Glomerular endothelial cell (primary cell): ENCODE data around the gene MAP3K4. TPM values are rescaled to one million over a fixed set of nuclear protein-coding genes. Genes with fewer than 3 reads are reported as not detected.
"Not testable (repeated sequence)": the region's sequence is repeated elsewhere in the genome, so short reads cannot be mapped to it uniquely, and the experiment has no call there.

Experiments
- DNase-seq: peaks from one replicate; pipeline ENCODE4 v3.0.0-alpha.2; 2011; ENCODE audit warnings: low read depth, low spot score; ENCODE audit errors: extremely low read depth
- total RNA-seq: library from RNA; depleted of rRNA; stranded (reverse); fragments of >200 nt; gene quantifications from 2 replicates; pipeline ENCODE4 v1.2.3, GENCODE V29; 2015

MAP3K4 gene
- total RNA-seq, 1 donor from 2014 or later: 17.0 TPM

GRCh38 chr6:160971171-160971570 is 20.4 kb upstream of the MAP3K4 start:
- DNase-seq: no peak

DNA sequence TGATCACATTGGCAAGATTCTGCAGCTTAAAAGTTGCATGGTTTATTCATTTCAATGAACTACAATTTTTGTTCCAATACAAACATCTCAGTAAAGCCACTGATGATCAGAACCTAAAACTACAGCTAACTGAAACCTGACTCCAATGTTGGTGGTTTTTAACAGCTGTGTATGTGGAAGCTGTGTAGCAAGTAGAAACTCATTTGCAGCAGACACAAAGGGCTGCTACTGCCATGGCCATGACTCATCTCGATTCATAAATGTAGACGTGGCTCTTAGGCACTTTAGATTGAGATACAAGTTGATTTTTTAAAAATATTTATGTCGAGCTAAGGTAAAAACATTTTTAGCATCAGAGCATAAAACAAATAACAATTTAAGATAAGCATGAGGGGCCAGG is 19.5 kb upstream of the MAP3K4 start:
- no peak for DNase-seq

- not testable (repeated sequence) for DNase-seq
These were observed 19.0 kb upstream of the MAP3K4 start for GRCh38 chr6:160972594-160972993.

GRCh38 chr6:160973311-160974250 is 18.0 kb upstream of the MAP3K4 start:
- DNase-seq: no peak

- no peak for DNase-seq
These were observed 17.2 kb upstream of the MAP3K4 start for GRCh38 chr6:160974304-160974771.

DNA sequence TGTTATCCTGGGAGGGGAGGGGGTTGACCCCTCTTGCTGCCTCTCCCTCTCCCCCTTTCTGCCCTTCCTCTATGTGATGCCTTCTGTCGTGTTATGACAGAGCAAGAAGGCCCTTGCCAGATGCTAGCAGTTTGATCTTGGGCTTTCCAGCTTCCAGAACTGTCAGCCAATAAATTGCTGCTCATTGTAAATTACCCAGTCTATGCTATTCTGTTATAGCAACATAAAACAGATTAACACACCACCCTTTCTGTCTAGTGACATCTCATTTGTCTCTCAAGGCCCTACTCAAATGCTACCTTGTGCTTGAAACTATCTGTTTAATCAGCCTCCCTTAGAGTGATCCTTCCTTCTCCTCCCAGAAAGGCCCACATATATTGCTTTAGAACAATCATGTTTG is 16.4 kb upstream of the MAP3K4 start:
- DNase-seq: no peak

GRCh38 chr6:160975961-160976360 is 15.6 kb upstream of the MAP3K4 start:
- DNase-seq: not testable (repeated sequence)

DNA sequence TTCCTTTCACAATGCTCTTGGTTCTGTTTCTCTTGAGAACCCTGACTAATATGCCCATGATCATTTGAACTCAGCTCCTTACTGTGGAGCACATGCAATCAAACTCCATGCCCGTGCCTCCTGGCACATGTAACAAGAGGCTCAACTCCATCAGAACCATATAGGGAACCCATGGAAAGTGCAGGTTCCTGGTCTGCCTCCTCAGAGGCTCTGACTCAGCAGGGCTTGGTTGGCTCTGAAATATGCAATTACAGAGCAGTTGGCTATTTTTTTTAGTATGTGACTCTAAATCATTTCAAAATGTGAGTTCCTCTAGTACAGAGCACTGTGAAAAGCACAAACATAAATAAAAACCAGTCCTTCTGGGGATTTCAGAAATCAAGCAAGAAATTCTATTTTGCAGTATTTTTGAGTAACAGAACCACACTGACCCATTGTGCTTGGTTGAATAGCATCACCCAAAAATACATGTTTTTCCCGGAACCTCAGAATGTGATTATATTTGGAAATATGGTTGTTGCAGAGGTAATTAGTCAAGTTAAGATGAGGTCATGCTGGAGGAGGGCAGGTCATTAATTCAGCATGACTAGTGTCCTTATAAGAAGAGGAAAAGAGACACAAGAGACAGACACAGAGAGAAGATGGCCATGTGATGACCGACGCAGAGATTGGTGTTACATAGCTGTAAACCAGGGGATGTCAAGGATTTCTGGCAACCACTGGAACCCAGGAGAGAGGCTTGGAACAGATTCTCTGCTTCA is 13.2 kb upstream of the MAP3K4 start:
- no peak for DNase-seq

- DNase-seq: no peak
These were observed 12.4 kb upstream of the MAP3K4 start for GRCh38 chr6:160979061-160979708.

- not testable (repeated sequence) for DNase-seq
These were observed 8.1 kb upstream of the MAP3K4 start for GRCh38 chr6:160983377-160983948.

DNA sequence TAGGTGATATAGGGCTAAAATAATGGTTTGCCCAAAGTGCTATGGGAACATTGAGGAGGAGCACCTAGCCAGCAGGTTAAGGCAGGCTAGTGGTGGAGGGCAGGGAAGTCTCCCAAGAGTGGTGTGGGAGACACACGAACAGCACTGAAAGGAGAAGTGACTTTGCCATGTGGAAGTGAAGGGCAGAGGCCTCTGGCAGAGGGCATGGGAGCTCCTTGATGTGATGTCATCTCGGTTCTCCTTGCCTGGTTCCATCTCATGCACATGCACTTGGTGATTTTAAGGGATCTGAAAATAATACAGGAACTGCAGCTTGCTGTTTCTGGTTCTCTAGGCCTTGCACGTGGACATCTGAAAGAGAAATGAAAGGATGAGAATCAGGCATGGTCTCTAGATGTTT is 4.7 kb upstream of the MAP3K4 start:
- no peak for DNase-seq

DNA sequence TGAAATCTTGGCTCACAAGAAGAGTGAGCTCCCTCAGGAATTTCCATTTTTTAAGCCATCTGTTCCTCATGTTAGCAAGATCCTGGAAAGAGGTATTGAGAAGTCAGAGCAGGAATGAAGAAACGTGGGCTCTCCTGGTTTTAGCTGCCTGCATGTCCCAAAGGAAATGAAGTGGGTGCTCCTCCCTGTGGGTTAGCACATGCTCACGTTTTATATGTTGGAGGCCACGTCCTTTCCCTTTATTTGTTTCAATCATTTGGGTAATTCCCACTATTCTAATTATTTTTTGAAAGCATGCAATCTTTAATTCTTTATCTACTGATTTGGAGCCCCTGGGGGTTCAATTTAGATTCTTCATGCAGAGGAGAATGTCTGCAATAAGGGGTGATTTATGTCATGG is 4.3 kb upstream of the MAP3K4 start:
- no peak for DNase-seq

DNA sequence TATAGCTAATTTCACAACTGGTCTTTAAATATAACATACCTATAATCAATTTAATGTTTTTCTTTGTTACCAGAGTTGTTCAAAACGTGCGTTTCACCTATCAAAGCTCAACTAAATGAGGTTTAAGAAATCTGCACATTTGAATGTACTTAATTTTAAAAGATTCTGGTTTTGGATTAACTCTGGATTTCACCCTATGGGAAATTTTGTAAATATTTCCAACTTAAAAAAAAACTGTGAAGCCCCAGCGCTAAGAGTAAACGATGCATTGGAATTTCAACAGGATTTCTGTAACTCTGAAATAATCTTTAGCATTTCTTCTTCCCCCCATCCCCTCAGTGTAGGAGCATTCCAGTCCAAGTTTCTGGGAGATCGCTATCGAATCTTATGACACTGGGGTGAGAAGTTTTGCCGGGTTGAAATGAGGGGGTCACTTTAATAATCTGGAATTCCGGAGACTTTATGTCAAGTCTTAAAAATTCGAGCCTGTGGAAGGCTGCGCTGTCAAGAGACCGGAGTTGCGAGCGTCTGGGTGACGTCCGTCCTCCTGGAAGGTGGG is 643 bp upstream of the MAP3K4 start:
- DNase-seq: no peak

GRCh38 chr6:160992061-160992979 is 751 bp downstream of the MAP3K4 start:
- no peak for DNase-seq

GRCh38 chr6:160992980-160993314 is 1.4 kb downstream of the MAP3K4 start:
- no peak for DNase-seq

DNA sequence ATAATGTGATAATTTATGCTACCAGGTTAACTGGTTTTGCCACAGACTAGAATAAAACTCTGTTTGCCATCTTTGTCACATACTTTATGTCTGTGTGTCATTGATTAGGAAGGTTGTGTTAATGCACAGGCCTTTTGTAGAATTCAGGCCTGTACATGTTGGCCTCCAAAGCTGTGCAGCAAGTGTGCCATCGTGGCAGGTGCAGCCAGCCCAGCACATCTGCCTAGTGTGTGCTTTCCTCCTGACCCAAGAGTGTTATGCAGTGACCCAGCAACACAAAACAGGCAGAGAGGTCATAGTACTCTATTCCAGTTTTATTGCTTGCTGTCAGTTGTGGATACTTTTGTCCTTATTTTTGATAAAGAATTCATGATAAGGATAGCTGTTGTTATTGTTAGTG is 3.7 kb downstream of the MAP3K4 start:
- no peak for DNase-seq

- no peak for DNase-seq
These were observed 4.6 kb downstream of the MAP3K4 start for GRCh38 chr6:160996131-160996601.

DNA sequence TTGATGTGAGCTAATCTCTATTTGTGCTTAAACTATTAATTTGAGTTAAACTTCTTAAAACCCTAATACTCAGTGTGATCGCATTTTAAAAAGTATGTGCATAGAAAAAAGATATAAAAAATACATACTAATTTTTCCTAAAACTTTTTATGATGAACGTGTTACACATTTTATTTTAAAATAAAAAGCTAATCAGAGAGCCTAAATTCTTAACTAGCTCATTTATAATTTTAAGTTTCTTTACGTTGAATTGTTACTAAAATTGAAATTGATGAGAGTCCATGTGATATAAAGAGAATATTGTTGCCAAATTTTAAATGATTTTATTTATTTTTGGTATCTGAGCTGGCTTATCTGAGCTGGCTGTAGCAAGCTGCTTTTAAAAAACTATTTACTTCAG is 6.6 kb downstream of the MAP3K4 start:
- no peak for DNase-seq

DNA sequence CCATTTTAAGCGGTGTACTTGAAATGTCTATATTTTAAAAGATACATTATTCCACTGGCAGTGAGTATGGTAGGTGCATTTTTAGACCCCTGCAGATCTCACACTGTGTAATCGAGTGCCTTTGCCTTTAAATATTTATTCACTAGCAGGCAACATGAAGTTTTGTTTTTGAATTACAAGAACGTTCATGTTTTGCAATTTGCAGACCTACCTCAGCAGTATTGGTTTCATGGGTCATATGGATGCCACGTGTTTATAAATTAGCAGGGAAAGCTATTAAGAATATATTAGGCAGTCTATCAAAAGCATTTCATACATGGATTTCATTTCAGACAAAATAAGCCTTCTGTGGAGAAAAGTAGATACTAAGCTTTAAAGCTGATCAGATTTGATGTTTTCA is 7.2 kb downstream of the MAP3K4 start:
- no peak for DNase-seq

DNA sequence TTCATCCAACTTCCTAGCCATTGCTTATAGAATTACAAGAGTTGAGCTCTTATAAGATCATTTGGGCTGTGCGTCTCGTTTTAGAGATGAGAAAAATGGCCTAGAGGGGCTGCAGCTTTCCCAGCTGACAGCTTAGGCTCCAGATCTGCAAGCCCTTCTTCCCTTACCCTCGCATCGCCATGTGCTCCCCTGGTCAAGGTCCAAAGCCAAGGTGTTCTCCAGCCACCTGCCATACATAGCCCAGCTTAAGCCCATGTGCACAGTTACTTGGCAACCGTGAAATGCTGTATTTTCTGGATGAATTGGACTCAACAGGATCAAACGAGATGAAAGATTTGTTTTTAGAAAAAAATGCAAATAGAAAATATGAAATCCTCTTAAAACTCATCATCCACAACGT is 7.9 kb downstream of the MAP3K4 start:
- no peak for DNase-seq
